HUES64 (cell line): ENCODE measurements around the gene VAMP5.

Experiments
- H3K27ac ChIP-seq: 2 replicates; pipeline ENCODE4 v1.7.0; 2013; ENCODE audit warnings: low read depth, low read length, inconsistent platforms
- H3K27me3 ChIP-seq: 2 replicates; pipeline ENCODE4 v1.6.1; 2013; ENCODE audit warnings: mild to moderate bottlenecking, low read length; ENCODE audit not compliant: insufficient read depth
- H3K36me3 ChIP-seq: 2 replicates; pipeline ENCODE4 v1.6.1; 2013; ENCODE audit warnings: mild to moderate bottlenecking, low read length; ENCODE audit not compliant: insufficient read depth
- H3K4me1 ChIP-seq: 2 replicates; pipeline ENCODE4 v1.6.1; 2013; ENCODE audit warnings: mild to moderate bottlenecking, low read length, moderate library complexity; ENCODE audit not compliant: insufficient read depth
- H3K4me3 ChIP-seq: 2 replicates; pipeline ENCODE4 v1.5.1; 2013; ENCODE audit warnings: mild to moderate bottlenecking, low read length, moderate library complexity
- H3K9ac ChIP-seq: 2 replicates; pipeline ENCODE4 v1.6.1; 2013; ENCODE audit warnings: mild to moderate bottlenecking, low read depth, low read length
- H3K9me3 ChIP-seq: 2 replicates; pipeline ENCODE4 v1.6.1; 2013; ENCODE audit warnings: low read depth, low read length; ENCODE audit not compliant: insufficient read depth
- WGBS: fragments of 150-250, 120-280 bp; methylation state at CpG from one replicate; pipeline ENCODE4 v1.1.7; 2013; ENCODE audit warnings: missing lambda C conversion rate; 5-methylcytosine and 5-hydroxymethylcytosine counted together

The VAMP5 gene

DNA sequence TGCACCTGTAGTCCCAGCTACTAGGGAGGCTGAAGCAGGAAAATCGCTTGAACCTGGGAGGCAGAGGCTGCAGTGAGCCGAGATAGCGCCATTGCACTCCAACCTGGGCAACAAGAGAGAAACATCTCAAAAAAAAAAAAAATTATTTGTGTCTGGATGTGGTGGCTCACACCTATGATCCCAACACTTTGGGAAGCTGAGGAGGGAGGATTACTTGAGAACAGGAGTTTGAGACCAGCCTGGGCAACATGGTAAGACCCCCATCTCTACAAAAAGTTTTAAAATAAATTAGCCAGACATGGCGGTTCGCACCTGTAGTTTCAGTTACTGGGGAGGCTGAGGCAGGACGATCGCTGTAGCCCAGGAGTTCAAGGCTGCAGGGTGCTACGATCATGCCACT, 8.5 kb upstream of the VAMP5 start:
- H3K9me3 ChIP-seq: no peaks in the 10 kb centered on the region
- H3K27ac ChIP-seq: no peak overlapping the region
- H3K4me1 ChIP-seq: peaks cover 27% of the 10 kb centered on the region
- H3K9ac ChIP-seq: no peak overlapping the region
- H3K4me3 ChIP-seq: no peak overlapping the region
- peaks cover 52% of the 10 kb centered on the region for H3K27me3 ChIP-seq
- no peaks in the 10 kb centered on the region for H3K36me3 ChIP-seq
- WGBS: 92% methylated on average over 8 of the region's 8 CpGs

GRCh38 chr2:85577063-85577385, 7.2 kb upstream of the VAMP5 start:
- Histone ChIP-seq H3K9me3 (no peaks in the 10 kb centered on the region), H3K36me3 (no peaks in the 10 kb centered on the region), H3K27ac (no peak overlapping the region), H3K4me1 (peaks cover 27% of the 10 kb centered on the region), H3K27me3 (peaks cover 44% of the 10 kb centered on the region), H3K4me3 (peak overlapping the region; percentile 61; the same call in 1 of the 2 replicates), H3K9ac (no peak overlapping the region)
- WGBS: 39% methylated on average over 3 of the region's 3 CpGs

- Histone ChIP-seq H3K36me3 (no peaks in the 10 kb centered on the region), H3K9me3 (no peaks in the 10 kb centered on the region), H3K27ac (peak within 1 kb of the TSS; percentile 63), H3K9ac (peak within 1 kb of the TSS; percentile 35), H3K27me3 (peaks cover 44% of the 10 kb centered on the region), H3K4me3 (peak within 1 kb of the TSS; percentile 61), H3K4me1 (peaks cover 27% of the 10 kb centered on the region)
- 11% methylated on average over 19 of the region's 19 CpGs for WGBS
Observed at GRCh38 chr2:85577386-85578242, 6.6 kb upstream of the VAMP5 start, which contains the start of gene VAMP8. Gene VAMP8 (plus strand): TSS chr2:85577586. CDS start chr2:85577647, 61 bp downstream.

- H3K9ac ChIP-seq: no peak overlapping the region
- peaks cover 27% of the 10 kb centered on the region for H3K4me1 ChIP-seq
- no peaks in the 10 kb centered on the region for H3K9me3 ChIP-seq
- peaks cover 44% of the 10 kb centered on the region for H3K27me3 ChIP-seq
- peak overlapping the region; percentile 61 for H3K4me3 ChIP-seq
- H3K36me3 ChIP-seq: no peaks in the 10 kb centered on the region
- 40% methylated on average over 19 of the region's 19 CpGs for WGBS
- peak overlapping the region; percentile 66; the same call in 1 of the 2 replicates for H3K27ac ChIP-seq
Observed at GRCh38 chr2:85578243-85579180, 5.7 kb upstream of the VAMP5 start.

GRCh38 chr2:85579266-85579935, 4.8 kb upstream of the VAMP5 start:
- no peaks in the 10 kb centered on the region for H3K9me3 ChIP-seq
- peak overlapping the region; percentile 66; the same call in 1 of the 2 replicates for H3K27ac ChIP-seq
- H3K4me3 ChIP-seq: no peak overlapping the region; the same call in 1 of the 2 replicates
- H3K27me3 ChIP-seq: peaks cover 46% of the 10 kb centered on the region
- peaks cover 27% of the 10 kb centered on the region for H3K4me1 ChIP-seq
- H3K9ac ChIP-seq: no peak overlapping the region
- 15% methylated on average over 6 of the region's 6 CpGs for WGBS
- H3K36me3 ChIP-seq: no peaks in the 10 kb centered on the region

DNA sequence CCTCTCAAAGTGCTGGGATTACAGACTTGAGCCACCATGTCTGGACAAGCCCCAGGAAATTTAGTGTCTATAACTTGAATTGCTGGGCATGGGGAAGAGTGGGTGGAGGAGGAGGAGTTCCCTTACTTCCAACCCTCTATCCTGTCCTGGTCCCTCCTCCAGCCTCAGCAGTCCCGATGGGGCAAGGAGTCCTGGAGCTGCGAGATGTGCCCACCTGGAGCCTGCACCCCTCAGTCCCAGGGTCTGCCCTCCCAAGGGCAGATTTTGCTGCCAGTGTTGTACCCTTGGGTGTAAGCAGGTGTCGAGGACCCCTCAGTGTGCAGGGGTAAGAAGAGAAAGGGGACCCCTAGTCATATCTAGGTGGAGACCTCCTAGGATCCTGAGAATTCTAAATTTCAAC, 4.0 kb upstream of the VAMP5 start:
- no peaks in the 10 kb centered on the region for H3K36me3 ChIP-seq
- H3K27me3 ChIP-seq: peaks cover 49% of the 10 kb centered on the region
- no peaks in the 10 kb centered on the region for H3K9me3 ChIP-seq
- no peak overlapping the region for H3K9ac ChIP-seq
- 72% methylated on average over 3 of the region's 3 CpGs for WGBS
- peaks cover 33% of the 10 kb centered on the region for H3K4me1 ChIP-seq
- no peak overlapping the region for H3K27ac ChIP-seq
- no peak overlapping the region for H3K4me3 ChIP-seq

DNA sequence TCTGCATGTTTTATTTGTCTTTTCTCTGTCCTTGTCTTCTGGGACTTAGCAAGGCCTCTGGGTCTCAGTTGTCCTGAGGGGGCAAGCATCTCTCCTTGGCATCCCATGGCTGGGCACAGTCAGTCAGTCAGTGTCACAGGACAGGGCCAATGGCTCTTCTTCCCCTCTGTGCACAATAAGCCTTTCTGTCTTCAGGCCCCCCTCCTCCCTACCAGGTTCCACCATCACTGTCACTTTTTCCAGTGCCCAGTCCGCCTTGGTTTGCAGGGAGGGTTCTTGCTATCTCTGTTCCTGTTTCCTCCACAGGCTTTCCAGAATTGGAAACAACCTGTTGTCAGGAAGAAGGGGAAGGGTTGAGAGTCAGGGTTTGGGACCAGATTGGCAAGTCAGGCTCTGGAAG, 1.7 kb upstream of the VAMP5 start:
- WGBS: 91% methylated on average over 1 of the region's 1 CpG
- H3K27me3 ChIP-seq: peaks cover 49% of the 10 kb centered on the region

GRCh38 chr2:85583667-85584353, 421 bp upstream of the VAMP5 start:
- Histone ChIP-seq H3K9ac (no peak overlapping the region), H3K36me3 (no peaks in the 10 kb centered on the region), H3K4me1 (peaks cover 24% of the 10 kb centered on the region), H3K4me3 (peak overlapping the region; percentile 54), H3K27ac (no peak overlapping the region), H3K27me3 (peaks cover 49% of the 10 kb centered on the region), H3K9me3 (no peaks in the 10 kb centered on the region)
- 92% methylated on average over 16 of the region's 16 CpGs for WGBS

More for the DNA sequence above, 1.7 kb upstream of the VAMP5 start:
- H3K4me3 ChIP-seq: no peak overlapping the region
- no peak overlapping the region for H3K27ac ChIP-seq
- no peaks in the 10 kb centered on the region for H3K36me3 ChIP-seq
- H3K4me1 ChIP-seq: peaks cover 37% of the 10 kb centered on the region
- H3K9ac ChIP-seq: no peak overlapping the region
- no peaks in the 10 kb centered on the region for H3K9me3 ChIP-seq

GRCh38 chr2:85584857-85585780, 888 bp downstream of the VAMP5 start:
- peaks cover 52% of the 10 kb centered on the region for H3K27me3 ChIP-seq
- H3K9me3 ChIP-seq: no peaks in the 10 kb centered on the region
- H3K4me1 ChIP-seq: peaks cover 13% of the 10 kb centered on the region
- H3K9ac ChIP-seq: peak overlapping the region; percentile 47; the same call in 1 of the 2 replicates
- 81% methylated on average over 9 of the region's 9 CpGs for WGBS
- H3K4me3 ChIP-seq: peak overlapping the region; percentile 54
- no peak overlapping the region for H3K27ac ChIP-seq
- H3K36me3 ChIP-seq: no peaks in the 10 kb centered on the region

- Histone ChIP-seq H3K4me3 (no peak overlapping the region), H3K27me3 (peaks cover 56% of the 10 kb centered on the region), H3K9me3 (no peaks in the 10 kb centered on the region), H3K36me3 (no peaks in the 10 kb centered on the region), H3K27ac (no peak overlapping the region), H3K9ac (no peak overlapping the region), H3K4me1 (peaks cover 11% of the 10 kb centered on the region)
- WGBS: 79% methylated on average over 1 of the region's 1 CpG
Observed at GRCh38 chr2:85585781-85586105, 1.5 kb downstream of the VAMP5 start.
